DMS114 treated with DMSO at 0.1 percent for 48 hours (cell line): ENCODE measurements around the gene HK1.
"Not testable (repeated sequence)": the region's sequence is repeated elsewhere in the genome, so short reads cannot be mapped to it uniquely, and the experiment has no call there.

Source experiments
- DNase-seq: peaks from one replicate; lab custom pipeline; 2025; ENCODE audit not compliant: unreplicated experiment; lab: John Stamatoyannopoulos, UW

HK1 gene

GRCh38 chr10:69278446-69278963 is at the start of gene HK1:
TSS of gene HK1 (plus strand) at chr10:69278496.
- DNase-seq: no peak

- DNase-seq: no peak
Observed at GRCh38 chr10:69229616-69229916, 48.7 kb upstream of the HK1 start.

GRCh38 chr10:69230128-69230527 is 48.2 kb upstream of the HK1 start:
- no peak for DNase-seq

GRCh38 chr10:69232252-69232651 is 46.0 kb upstream of the HK1 start:
- DNase-seq: no peak

GRCh38 chr10:69232736-69233480 is 45.4 kb upstream of the HK1 start:
- DNase-seq: no peak

GRCh38 chr10:69234447-69234846 is 43.8 kb upstream of the HK1 start:
- no peak for DNase-seq

GRCh38 chr10:69237528-69238159 is 40.7 kb upstream of the HK1 start:
- peak; percentile 71 for DNase-seq

- no peak for DNase-seq
Observed at GRCh38 chr10:69239136-69239535, 39.2 kb upstream of the HK1 start.

- no peak for DNase-seq
Observed at GRCh38 chr10:69239816-69240434, 38.4 kb upstream of the HK1 start.

GRCh38 chr10:69240455-69240854 is 37.8 kb upstream of the HK1 start:
- DNase-seq: no peak

- DNase-seq: no peak
Observed at GRCh38 chr10:69241575-69241974, 36.7 kb upstream of the HK1 start.

GRCh38 chr10:69242040-69242851 is 36.0 kb upstream of the HK1 start:
- no peak for DNase-seq

GRCh38 chr10:69242852-69243212 is 35.5 kb upstream of the HK1 start:
- no peak for DNase-seq

- no peak for DNase-seq
Observed at GRCh38 chr10:69243817-69244216, 34.5 kb upstream of the HK1 start.

GRCh38 chr10:69246036-69246435 is 32.3 kb upstream of the HK1 start:
- no peak for DNase-seq

GRCh38 chr10:69246581-69247312 is 31.5 kb upstream of the HK1 start:
- no peak for DNase-seq

- DNase-seq: no peak
Observed at GRCh38 chr10:69247313-69247710, 31.0 kb upstream of the HK1 start.

GRCh38 chr10:69248117-69248730 is 30.1 kb upstream of the HK1 start:
- DNase-seq: no peak

GRCh38 chr10:69250041-69250440 is 28.3 kb upstream of the HK1 start:
- no peak for DNase-seq

GRCh38 chr10:69251417-69251816 is 26.9 kb upstream of the HK1 start:
- DNase-seq: not testable (repeated sequence)
